DND-41 (cell line): ENCODE results near the gene IQGAP3.

Experiments
- CTCF ChIP-seq: IDR thresholded peaks from 2 replicates; pipeline ENCODE4 v1.5.1; 2012; ENCODE audit warnings: borderline replicate concordance, low read length, moderate library complexity, mild to moderate bottlenecking; ENCODE audit not compliant: poor library complexity, severe bottlenecking; ENCODE audit errors: extremely low read depth
- EZH2 ChIP-seq: IDR thresholded peaks from 3 replicates; pipeline ENCODE4 v1.6.1; 2012; ENCODE audit warnings: borderline replicate concordance, low read depth, mild to moderate bottlenecking, moderate library complexity, low read length, inconsistent platforms; ENCODE audit not compliant: severe bottlenecking

DNA sequence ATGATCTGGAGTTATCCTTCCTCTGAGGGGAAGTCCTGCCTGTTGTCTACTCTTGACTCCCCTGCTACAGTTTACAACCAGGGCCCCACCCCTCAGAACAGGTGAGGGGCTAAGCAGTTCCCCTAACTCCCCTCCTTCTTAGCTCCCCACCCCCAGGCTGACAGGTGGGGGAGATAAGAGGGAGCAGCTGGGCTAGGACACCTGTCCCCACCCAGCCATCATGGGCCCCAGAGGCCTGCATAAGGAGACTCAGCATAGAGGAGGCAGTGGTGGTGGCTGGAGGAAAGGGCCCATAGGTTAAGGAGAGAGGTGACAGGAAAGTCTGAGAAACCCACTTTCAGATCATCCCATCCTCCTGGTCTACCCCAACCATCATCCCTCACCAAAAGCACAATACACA, 78.6 kb downstream of the IQGAP3 start:
- TF ChIP-seq CTCF (no peak), EZH2 (no peak)
